Psoas muscle (tissue), 8 donors: ENCODE measurements around the gene NFKB2. TPM values are rescaled to one million over a fixed set of nuclear protein-coding genes. Genes with fewer than 3 reads are reported as not detected.
A peak's percentile ranks its signal among the peaks of the same experiment; 100 is the strongest.

Experiments
- ATAC-seq, 4 donors: fragments of 200-7000 bp; cut with Tn5 transposase; one replicate each; pipeline ENCODE4 v1.9.1; 2020; ENCODE audit warnings: moderate library complexity in 3 of 4, mild to moderate bottlenecking in 2 of 4
- DNase-seq, 2 donors: peaks; one replicate each; pipeline ENCODE4 v3.0.0-alpha.2; 2020
- H3K27ac ChIP-seq: fragments of 200-600 bp; one replicate; pipeline ENCODE4 v1.8.0; 2022
- H3K27me3 ChIP-seq, 3 donors: fragments of 200-600 bp in 1 of 3; one replicate each; pipeline versions ENCODE4 v1.6.1 to v1.8.0; 2013 to 2022; ENCODE audit warnings: low read length in 2 of 3, mild to moderate bottlenecking in 2 of 3, moderate library complexity in 1 of 3; ENCODE audit not compliant: insufficient read depth in 3 of 3
- H3K36me3 ChIP-seq, 2 donors: fragments of 200-600 bp in 1 of 2; one replicate each; pipeline versions ENCODE4 v1.6.1 to v1.8.0; 2013 to 2022; ENCODE audit warnings: low read depth in 1 of 2, mild to moderate bottlenecking in 1 of 2, moderate library complexity in 1 of 2; ENCODE audit not compliant: insufficient read depth in 1 of 2
- H3K4me1 ChIP-seq: fragments of 200-600 bp; one replicate; pipeline ENCODE4 v1.8.0; 2022
- H3K4me3 ChIP-seq: fragments of 200-600 bp; one replicate; pipeline ENCODE4 v1.8.0; 2022; ENCODE audit warnings: mild to moderate bottlenecking
- H3K9me3 ChIP-seq: fragments of 200-600 bp; one replicate; pipeline ENCODE4 v1.8.0; 2022
- WGBS, 3 donors: extraction: QIAGEN DNeasy Blood & Tissue Kit; methylation state at CpG; one replicate each; pipeline versions ENCODE4 v1.1.6 to v1.1.7; 2013; 5-methylcytosine and 5-hydroxymethylcytosine counted together
- intact Hi-C, 2 donors: fragments of 100-400 bp; cut with DNase I; formaldehyde crosslinking; loops; one replicate each; pipeline versions ENCODE4 v1.11.0 to v1.14.2; 2022
- polyA plus RNA-seq, 3 donors: library from polyadenylated mRNA; stranded (reverse); fragments of 200-250 nt; gene quantifications; one replicate each; pipeline ENCODE4 v1.2.3, GENCODE V29; 2013
- total RNA-seq, 4 donors: library from RNA; stranded (reverse); fragmentation: NEBNext Ultra II Directional in 2 of 4; extraction: Animal tissue kit (Norgen Biotek cat#: 25700) in 2 of 4; gene quantifications; one replicate each; pipeline versions ENCODE4 v1.2.1 to v1.2.4, GENCODE V29; 2021 to 2023
- TF ChIP-seq, protein P1 (sequence below): fragments of 200-600 bp; IDR thresholded peaks from one replicate; pipeline ENCODE4 v1.8.0; 2022; ENCODE audit warnings: antibody characterized with exemption
- donor health status: healthy with polysubstance abuse.
- donor health status: DM: no; HTN: no; CAD: no; lungs with moderate emphysema.
- donor health status: Bipolar disorder and iron deficiency.
- donor health status: healthy.
- donor health status: DM: yes; HTN: yes; CAD: no.
- donor health status: DM: no; HTN: no; CAD: no.
- donor health status: DM: no; HTN: no; CAD: no.
- donor health status: DM: yes; HTN: yes; CAD: no.

Gene NFKB2
- total and polyA plus RNA-seq, 7 donors: 8.3 to 86.0 (median 12.6) TPM

DNA sequence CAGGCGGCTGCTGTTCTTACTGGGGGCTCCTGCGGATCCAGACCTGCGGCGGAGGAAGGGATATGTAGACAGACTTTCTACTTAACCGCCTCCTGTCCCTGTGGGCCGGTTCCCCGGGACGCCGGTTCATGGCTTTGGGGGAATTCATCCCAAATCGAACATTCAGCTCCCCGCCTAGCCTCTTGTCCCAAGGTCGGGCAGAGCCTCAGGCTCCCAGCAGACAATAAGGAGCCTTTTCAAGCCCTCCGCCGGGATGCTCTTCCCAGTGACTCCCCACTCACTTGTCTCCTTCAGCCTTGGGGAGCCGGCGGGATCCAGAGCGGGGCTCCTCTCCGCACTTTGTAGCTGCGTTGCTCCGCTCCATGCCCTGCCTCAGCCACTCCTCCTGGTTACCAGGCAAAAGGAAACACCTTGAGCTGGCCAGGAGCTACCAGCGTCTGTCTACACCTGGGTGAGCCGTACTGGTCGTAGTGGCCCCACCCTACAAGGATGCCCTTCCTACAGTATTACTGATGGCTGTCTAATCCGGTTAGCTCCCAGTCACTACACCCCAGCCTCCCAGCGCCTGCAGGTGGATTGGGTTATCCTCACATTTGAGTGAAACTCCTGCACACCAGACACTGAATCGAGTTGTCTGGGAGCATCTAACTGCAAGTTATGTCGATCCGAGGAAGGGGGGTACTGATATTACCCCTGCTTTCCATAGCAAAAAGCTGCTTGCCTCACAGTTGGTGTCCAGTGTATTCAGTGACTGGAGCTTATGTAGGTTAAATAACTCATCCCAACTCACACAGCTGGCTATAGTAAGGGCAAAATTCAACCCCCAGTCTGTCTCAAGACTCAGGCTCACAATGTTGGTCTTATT is 55.8 kb downstream of the NFKB2 start, which contains the start of gene C10orf95:
TSS of gene C10orf95 (minus strand) at position 439 of the 865 bp plus-strand sequence. CDS start 450 bp downstream, outside the sequence.
- peak within 1 kb of the TSS; percentile 87 for H3K27ac ChIP-seq
- H3K4me3 ChIP-seq: peak within 1 kb of the TSS; percentile 78
- peak in 1 of 4 donors; percentile 1 for ATAC-seq
- H3K4me1 ChIP-seq: peaks cover 30% of the 10 kb centered on the region
- no peak for DNase-seq
- TF ChIP-seq, protein P1, sequence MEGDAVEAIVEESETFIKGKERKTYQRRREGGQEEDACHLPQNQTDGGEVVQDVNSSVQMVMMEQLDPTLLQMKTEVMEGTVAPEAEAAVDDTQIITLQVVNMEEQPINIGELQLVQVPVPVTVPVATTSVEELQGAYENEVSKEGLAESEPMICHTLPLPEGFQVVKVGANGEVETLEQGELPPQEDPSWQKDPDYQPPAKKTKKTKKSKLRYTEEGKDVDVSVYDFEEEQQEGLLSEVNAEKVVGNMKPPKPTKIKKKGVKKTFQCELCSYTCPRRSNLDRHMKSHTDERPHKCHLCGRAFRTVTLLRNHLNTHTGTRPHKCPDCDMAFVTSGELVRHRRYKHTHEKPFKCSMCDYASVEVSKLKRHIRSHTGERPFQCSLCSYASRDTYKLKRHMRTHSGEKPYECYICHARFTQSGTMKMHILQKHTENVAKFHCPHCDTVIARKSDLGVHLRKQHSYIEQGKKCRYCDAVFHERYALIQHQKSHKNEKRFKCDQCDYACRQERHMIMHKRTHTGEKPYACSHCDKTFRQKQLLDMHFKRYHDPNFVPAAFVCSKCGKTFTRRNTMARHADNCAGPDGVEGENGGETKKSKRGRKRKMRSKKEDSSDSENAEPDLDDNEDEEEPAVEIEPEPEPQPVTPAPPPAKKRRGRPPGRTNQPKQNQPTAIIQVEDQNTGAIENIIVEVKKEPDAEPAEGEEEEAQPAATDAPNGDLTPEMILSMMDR: no peak
- no peaks in the 10 kb centered on the region for H3K9me3 ChIP-seq
- H3K27me3 ChIP-seq: no peaks in the 10 kb centered on the region
- WGBS, 3 donors: 29 to 35% (median 30%) methylated on average over 25 to 28 of the region's 28 CpGs
- intact Hi-C loops: no loop called here
- no peaks in the 10 kb centered on the region for H3K36me3 ChIP-seq

Other genes starting within 250 kb of the NFKB2 start
- gene NOLC1, start 243.3 kb upstream of the NFKB2 start, total RNA-seq: 10 to 100 TPM; 38.7 to 86.1 (median 64.4) TPM
- 10 to 100 TPM; 25.8 to 77.5 (median 54.1) TPM for gene NOLC1, start 243.3 kb upstream of the NFKB2 start, polyA plus RNA-seq
- under 1 TPM in 3 of 4 donors, not detected in 1; 0.25 to 0.54 (median 0.26) TPM for gene ELOVL3, start 169.4 kb upstream of the NFKB2 start, total RNA-seq
- under 1 TPM; 0.17 to 0.32 (median 0.26) TPM for gene ELOVL3, start 169.4 kb upstream of the NFKB2 start, polyA plus RNA-seq
- 1 to 10 TPM; 6.9 to 9.7 (median 8.8) TPM for gene PITX3, start 154.2 kb upstream of the NFKB2 start, total RNA-seq
- gene PITX3, start 154.2 kb upstream of the NFKB2 start, polyA plus RNA-seq: 1 to 10 TPM; 2.0 to 7.6 (median 4.5) TPM
- 10 to 100 TPM; 40.8 to 47.1 (median 44.2) TPM for gene GBF1, start 150.2 kb upstream of the NFKB2 start, total RNA-seq
- gene GBF1, start 150.2 kb upstream of the NFKB2 start, polyA plus RNA-seq: 10 to 100 TPM; 14.1 to 32.0 (median 15.8) TPM
- 1 to 10 TPM in 1 of 4 donors, under 1 TPM in 3; 0.15 to 1.7 (median 0.51) TPM for gene PSD, start 23.1 kb downstream of the NFKB2 start, total RNA-seq
- gene PSD, start 23.1 kb downstream of the NFKB2 start, polyA plus RNA-seq: 1 to 10 TPM in 1 of 3 donors, under 1 TPM in 1, not detected in 1; 0.25 to 1.0 TPM
- 10 to 100 TPM in 2 of 4 donors, 1 to 10 TPM in 2; 7.9 to 13.3 (median 9.5) TPM for gene FBXL15, start 25.1 kb downstream of the NFKB2 start, total RNA-seq
- 10 to 100 TPM; 10.8 to 14.8 (median 13.0) TPM for gene FBXL15, start 25.1 kb downstream of the NFKB2 start, polyA plus RNA-seq
- 10 to 100 TPM; 53.3 to 81.9 (median 73.3) TPM for gene CUEDC2, start 36.9 kb downstream of the NFKB2 start, total RNA-seq
- 100 to 1,000 TPM in 1 of 3 donors, 10 to 100 TPM in 2; 56.3 to 103 (median 77.2) TPM for gene CUEDC2, start 36.9 kb downstream of the NFKB2 start, polyA plus RNA-seq
- gene C10orf95, start 55.8 kb downstream of the NFKB2 start, total RNA-seq: not detected
- gene C10orf95, start 55.8 kb downstream of the NFKB2 start, polyA plus RNA-seq: under 1 TPM in 1 of 3 donors, not detected in 2; 0.01 TPM
- gene ACTR1A, start 107.0 kb downstream of the NFKB2 start, total RNA-seq: 100 to 1,000 TPM; 119 to 188 (median 148) TPM
- 100 to 1,000 TPM in 2 of 3 donors, 10 to 100 TPM in 1; 76.2 to 181 (median 101) TPM for gene ACTR1A, start 107.0 kb downstream of the NFKB2 start, polyA plus RNA-seq
- 1 to 10 TPM; 4.8 to 6.8 (median 5.5) TPM for gene SUFU, start 108.3 kb downstream of the NFKB2 start, total RNA-seq
- 1 to 10 TPM; 2.1 to 6.3 (median 2.2) TPM for gene SUFU, start 108.3 kb downstream of the NFKB2 start, polyA plus RNA-seq
- 100 to 1,000 TPM in 3 of 4 donors, 10 to 100 TPM in 1; 97.2 to 166 (median 111) TPM for gene TRIM8, start 248.8 kb downstream of the NFKB2 start, total RNA-seq
- gene TRIM8, start 248.8 kb downstream of the NFKB2 start, polyA plus RNA-seq: 10 to 100 TPM; 57.6 to 72.4 (median 72.3) TPM